Effector memory CD8-positive, alpha-beta T cell (primary cell): ENCODE data around the gene EVI5.
A peak's percentile ranks its signal among the peaks of the same experiment; 100 is the strongest.
"Not testable (repeated sequence)": the region's sequence is repeated elsewhere in the genome, so short reads cannot be mapped to it uniquely, and the experiment has no call there.

Source experiments
- ATAC-seq: fragments of 150-1000 bp; cut with Tn5 transposase; replicated peaks from 2 replicates; pipeline ENCODE4 v1.10.0; 2021; ENCODE audit warnings: mild to moderate bottlenecking, moderate library complexity
- DNase-seq, 3 experiments: peaks; one replicate each; pipeline ENCODE4 v3.0.0; 2021
- H3K27ac Mint-ChIP-seq, 2 donors: one replicate each; pipeline ENCODE4 v1.8.0; 2022; ENCODE audit warnings: mild to moderate bottlenecking in 2 of 2, mixed read lengths in 2 of 2, moderate library complexity in 2 of 2
- H3K27me3 Mint-ChIP-seq, 2 donors: one replicate each; pipeline ENCODE4 v1.8.0; 2022; ENCODE audit warnings: mixed read lengths in 2 of 2
- H3K36me3 Mint-ChIP-seq: one replicate; pipeline ENCODE4 v1.8.0; 2022; ENCODE audit warnings: mild to moderate bottlenecking, moderate library complexity, mixed read lengths; ENCODE audit not compliant: insufficient read depth
- H3K4me1 Mint-ChIP-seq, 2 donors: one replicate each; pipeline ENCODE4 v1.8.0; 2022; ENCODE audit warnings: low read depth in 2 of 2, mixed read lengths in 2 of 2
- H3K4me3 Mint-ChIP-seq, 2 donors: one replicate each; pipeline ENCODE4 v1.8.0; 2022; ENCODE audit warnings: mild to moderate bottlenecking in 2 of 2, mixed read lengths in 2 of 2, moderate library complexity in 2 of 2
- H3K9me3 Mint-ChIP-seq, 2 donors: one replicate each; pipeline ENCODE4 v1.8.0; 2022; ENCODE audit warnings: mixed read lengths in 2 of 2

EVI5 gene

GRCh38 chr1:92784021-92784638, 778 bp downstream of the EVI5 start:
- Mint-ChIP-seq H3K27me3 (peaks cover 46 to 68% of the 10 kb centered on the region in 2 donors), H3K4me1 (peaks cover 16 to 19% of the 10 kb centered on the region in 2 donors), H3K9me3 (no peaks in the 10 kb centered on the region), H3K27ac (no peak overlapping the region), H3K36me3 (peaks cover 8% of the 10 kb centered on the region), H3K4me3 (peak overlapping the region; percentile 74 to 78)
- ATAC-seq (peak; percentile 53), DNase-seq (peak; percentile 20 to 29 (median 25))

DNA sequence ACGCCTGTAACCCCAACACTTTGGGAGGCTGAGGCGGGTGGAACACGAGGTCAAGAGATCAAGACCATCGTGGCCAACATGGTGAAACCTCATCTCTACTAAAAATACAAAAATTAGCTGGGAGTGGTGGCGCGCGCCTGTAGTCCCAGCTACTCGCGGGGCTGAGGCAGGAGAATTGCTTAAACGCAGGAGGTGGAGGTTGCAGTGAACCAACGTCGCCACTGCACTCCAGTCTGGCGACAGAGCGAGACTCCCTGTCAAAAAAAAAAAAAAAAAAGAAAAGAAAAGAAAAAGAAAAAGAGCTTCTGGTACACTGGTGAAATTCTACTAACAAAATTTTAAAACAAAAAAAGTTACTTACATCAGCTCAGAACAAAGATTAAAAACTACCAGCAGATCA, 1.4 kb downstream of the EVI5 start:
- not testable (repeated sequence) for H3K36me3 Mint-ChIP-seq, ATAC-seq, H3K9me3 Mint-ChIP-seq, DNase-seq, H3K27ac Mint-ChIP-seq
- Mint-ChIP-seq H3K4me1 (peaks cover 16 to 19% of the 10 kb centered on the region in 2 donors), H3K4me3 (peak overlapping the region; percentile 74 to 78), H3K27me3 (peaks cover 52 to 73% of the 10 kb centered on the region in 2 donors)

DNA sequence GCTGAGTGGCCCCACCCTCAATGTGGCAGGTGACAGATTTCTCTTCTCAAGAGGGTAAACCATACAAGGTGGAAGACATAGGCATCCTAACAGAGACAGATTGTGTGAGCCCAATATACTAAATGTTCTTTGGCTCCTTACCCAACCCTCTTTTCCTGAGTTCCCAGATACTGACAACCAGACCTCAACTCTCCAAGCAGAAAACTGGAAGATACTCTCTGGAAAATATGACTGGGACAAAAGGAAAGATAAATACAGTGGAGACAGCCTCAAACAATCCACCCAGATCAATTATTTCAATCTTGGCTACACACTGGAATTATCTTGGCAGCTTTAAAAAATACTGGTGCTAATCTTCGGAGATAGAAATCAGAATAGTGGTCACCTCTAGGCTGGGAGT, 6.5 kb downstream of the EVI5 start:
- ATAC-seq (no peak), DNase-seq (no peak)
- Mint-ChIP-seq H3K27me3 (peaks cover 45 to 66% of the 10 kb centered on the region in 2 donors), H3K27ac (no peak overlapping the region), H3K4me3 (no peak overlapping the region), H3K9me3 (no peaks in the 10 kb centered on the region), H3K36me3 (peaks cover 4% of the 10 kb centered on the region), H3K4me1 (peaks cover 0 to 2% of the 10 kb centered on the region in 2 donors)

DNA sequence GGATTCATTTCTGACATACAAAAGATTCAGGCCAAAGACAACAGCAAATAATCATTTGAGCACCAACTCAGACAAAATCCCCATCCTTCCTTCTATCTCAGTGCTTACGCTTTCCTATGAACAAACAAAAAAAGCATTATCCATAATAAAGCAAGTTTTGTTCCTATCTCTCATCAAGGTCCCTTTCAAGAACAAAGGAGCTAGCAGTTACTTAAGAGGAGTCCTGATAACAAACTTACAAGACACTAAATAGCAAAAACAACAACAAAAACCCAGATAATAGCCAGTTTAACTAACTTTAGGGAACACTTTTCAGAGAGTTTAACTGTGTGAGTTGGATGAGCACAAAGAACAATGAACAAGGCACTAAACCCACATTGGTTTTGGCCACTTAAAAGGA, 10.5 kb downstream of the EVI5 start:
- ATAC-seq (no peak), DNase-seq (no peak)
- Mint-ChIP-seq H3K27me3 (peaks cover 28 to 44% of the 10 kb centered on the region in 2 donors), H3K4me3 (no peak overlapping the region), H3K36me3 (peaks cover 4% of the 10 kb centered on the region), H3K27ac (no peak overlapping the region), H3K4me1 (no peaks in the 10 kb centered on the region), H3K9me3 (no peaks in the 10 kb centered on the region)

DNA sequence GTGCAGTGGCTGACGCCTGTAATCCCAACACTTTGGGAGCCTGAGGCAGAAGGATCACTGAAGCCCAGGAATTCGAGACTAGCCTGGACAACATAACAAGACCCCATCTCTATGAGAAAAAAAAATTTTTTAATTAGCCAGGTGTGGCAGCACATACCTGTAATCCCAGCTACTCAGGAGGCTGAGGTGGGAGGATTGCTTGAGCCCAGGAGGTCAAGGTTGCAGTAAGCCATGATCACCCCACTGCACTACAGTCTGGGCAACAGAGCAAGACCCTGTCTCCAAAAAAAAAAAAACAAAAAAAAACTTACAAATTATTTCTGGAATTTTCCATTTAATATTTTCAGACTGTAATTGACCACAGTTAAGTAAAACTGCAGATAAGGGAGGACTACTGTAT, 11.2 kb downstream of the EVI5 start:
- H3K9me3 Mint-ChIP-seq, H3K4me3 Mint-ChIP-seq, H3K27ac Mint-ChIP-seq, H3K36me3 Mint-ChIP-seq, DNase-seq, H3K4me1 Mint-ChIP-seq, ATAC-seq: not testable (repeated sequence)
- peaks cover 25 to 37% of the 10 kb centered on the region in 2 donors for H3K27me3 Mint-ChIP-seq

DNA sequence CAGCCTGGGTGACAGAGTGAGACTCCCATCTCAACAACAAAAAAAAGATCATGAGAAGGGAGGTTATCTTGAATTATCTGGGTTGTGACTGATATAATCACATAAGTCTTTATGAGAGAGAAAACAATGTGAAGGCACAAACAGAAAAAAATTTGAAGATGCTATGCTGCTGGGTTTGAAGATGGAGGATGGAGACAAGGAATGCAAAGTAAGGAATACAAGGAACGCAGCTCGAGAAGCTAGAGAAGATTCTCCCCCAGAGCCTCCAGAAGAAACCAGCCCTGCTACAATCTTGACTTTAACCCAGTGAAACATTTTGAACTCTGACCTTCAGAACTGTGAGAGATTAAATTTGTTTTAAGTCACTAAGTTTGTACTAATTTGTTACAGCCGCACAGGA, 15.1 kb downstream of the EVI5 start:
- no peaks in the 10 kb centered on the region for H3K36me3 Mint-ChIP-seq
- H3K4me3 Mint-ChIP-seq = no peak overlapping the region
- H3K27me3 Mint-ChIP-seq = peaks cover 13 to 19% of the 10 kb centered on the region in 2 donors
- H3K9me3 Mint-ChIP-seq = peaks cover 0 to 3% of the 10 kb centered on the region in 2 donors
- H3K4me1 Mint-ChIP-seq = no peaks in the 10 kb centered on the region
- ATAC-seq (no peak), DNase-seq (no peak)
- H3K27ac Mint-ChIP-seq = no peak overlapping the region

DNA sequence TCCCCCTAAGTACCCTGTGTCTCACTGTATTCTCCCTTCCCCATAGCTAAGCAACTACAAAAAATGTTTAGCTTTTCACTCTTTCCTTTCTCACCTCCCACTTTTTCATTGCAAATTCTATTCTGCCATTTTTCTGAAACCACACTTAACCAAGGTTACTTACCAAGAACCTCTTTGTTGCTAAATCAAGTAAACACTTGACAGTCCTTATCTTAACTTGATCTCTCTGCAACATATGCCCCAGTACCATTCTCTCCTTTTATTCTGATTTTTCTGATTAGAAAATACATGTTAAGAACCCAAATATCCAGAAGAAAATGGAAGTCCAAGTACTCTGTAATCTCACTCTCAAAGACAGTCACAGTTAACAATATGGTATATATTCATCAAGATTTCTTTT, 16.0 kb downstream of the EVI5 start:
- Mint-ChIP-seq H3K9me3 (peaks cover 0 to 3% of the 10 kb centered on the region in 2 donors), H3K4me3 (no peak overlapping the region), H3K27me3 (peaks cover 10 to 13% of the 10 kb centered on the region in 2 donors), H3K36me3 (no peaks in the 10 kb centered on the region), H3K4me1 (no peaks in the 10 kb centered on the region), H3K27ac (no peak overlapping the region)
- DNase-seq = no peak
- no peak for ATAC-seq

DNA sequence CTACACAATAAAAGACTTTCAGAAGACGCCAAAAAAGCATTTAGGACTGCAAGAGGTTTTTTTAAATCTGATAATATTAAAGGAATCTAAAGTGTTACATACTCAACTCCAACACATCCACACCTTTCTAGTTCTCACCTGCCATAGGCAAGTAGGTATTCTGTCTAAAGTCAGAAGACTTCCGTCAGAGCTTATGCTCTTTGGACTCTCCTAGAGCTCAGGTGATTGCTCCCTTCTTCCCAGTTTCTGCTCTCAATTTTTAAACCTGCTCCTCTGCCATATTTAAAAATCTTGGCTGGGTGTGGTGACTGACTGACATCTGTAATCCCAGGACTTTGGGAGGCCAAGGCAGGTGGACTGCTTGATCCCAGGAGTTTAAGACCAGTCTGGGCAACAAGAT, 16.6 kb downstream of the EVI5 start:
- Mint-ChIP-seq H3K4me3 (no peak overlapping the region), H3K36me3 (no peaks in the 10 kb centered on the region), H3K4me1 (no peaks in the 10 kb centered on the region), H3K27me3 (peaks cover 10 to 13% of the 10 kb centered on the region in 2 donors), H3K27ac (no peak overlapping the region), H3K9me3 (peaks cover 0 to 3% of the 10 kb centered on the region in 2 donors)
- ATAC-seq = no peak
- no peak for DNase-seq

GRCh38 chr1:92764116-92764515, 20.8 kb downstream of the EVI5 start:
- H3K27ac Mint-ChIP-seq = no peak overlapping the region
- ATAC-seq = no peak
- no peak for DNase-seq
- H3K27me3 Mint-ChIP-seq = peaks cover 0 to 6% of the 10 kb centered on the region in 2 donors
- no peaks in the 10 kb centered on the region for H3K4me1 Mint-ChIP-seq
- H3K36me3 Mint-ChIP-seq = no peaks in the 10 kb centered on the region
- H3K9me3 Mint-ChIP-seq = peaks cover 0 to 3% of the 10 kb centered on the region in 2 donors
- H3K4me3 Mint-ChIP-seq = no peak overlapping the region

GRCh38 chr1:92762355-92762754, 22.6 kb downstream of the EVI5 start:
- Mint-ChIP-seq H3K4me3 (no peak overlapping the region), H3K27ac (no peak overlapping the region), H3K4me1 (no peaks in the 10 kb centered on the region), H3K27me3 (no peaks in the 10 kb centered on the region), H3K36me3 (no peaks in the 10 kb centered on the region), H3K9me3 (no peaks in the 10 kb centered on the region)
- DNase-seq (no peak), ATAC-seq (no peak)

GRCh38 chr1:92759361-92759760, 25.5 kb downstream of the EVI5 start:
- ATAC-seq (no peak), DNase-seq (no peak)
- no peaks in the 10 kb centered on the region for H3K4me1 Mint-ChIP-seq
- H3K36me3 Mint-ChIP-seq = no peaks in the 10 kb centered on the region
- no peak overlapping the region for H3K27ac Mint-ChIP-seq
- no peaks in the 10 kb centered on the region for H3K9me3 Mint-ChIP-seq
- H3K4me3 Mint-ChIP-seq = no peak overlapping the region
- peaks cover 0 to 15% of the 10 kb centered on the region in 2 donors for H3K27me3 Mint-ChIP-seq

DNA sequence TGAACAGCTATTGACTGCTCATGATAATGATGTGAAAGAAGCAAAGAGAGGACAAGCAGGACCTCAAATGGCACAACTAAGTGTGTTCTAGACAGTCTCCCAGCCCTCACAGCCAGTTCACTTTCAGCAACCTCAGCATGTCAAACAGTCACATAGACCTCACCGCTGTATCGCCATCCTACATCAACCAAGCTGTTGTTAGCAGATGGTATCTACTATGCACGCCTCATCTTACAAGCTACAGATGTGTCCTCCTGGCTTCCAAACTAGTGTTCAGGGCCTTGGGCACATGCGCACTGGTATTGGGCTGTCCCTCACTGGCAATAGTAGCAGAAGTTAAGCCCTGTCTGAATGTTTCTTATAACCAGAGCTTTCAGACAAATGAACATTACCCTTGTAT, 28.4 kb downstream of the EVI5 start:
- ATAC-seq (no peak), DNase-seq (no peak)
- no peaks in the 10 kb centered on the region for H3K4me1 Mint-ChIP-seq
- H3K9me3 Mint-ChIP-seq = no peaks in the 10 kb centered on the region
- H3K36me3 Mint-ChIP-seq = no peaks in the 10 kb centered on the region
- no peak overlapping the region for H3K27ac Mint-ChIP-seq
- H3K4me3 Mint-ChIP-seq = no peak overlapping the region
- peaks cover 0 to 31% of the 10 kb centered on the region in 2 donors for H3K27me3 Mint-ChIP-seq

DNA sequence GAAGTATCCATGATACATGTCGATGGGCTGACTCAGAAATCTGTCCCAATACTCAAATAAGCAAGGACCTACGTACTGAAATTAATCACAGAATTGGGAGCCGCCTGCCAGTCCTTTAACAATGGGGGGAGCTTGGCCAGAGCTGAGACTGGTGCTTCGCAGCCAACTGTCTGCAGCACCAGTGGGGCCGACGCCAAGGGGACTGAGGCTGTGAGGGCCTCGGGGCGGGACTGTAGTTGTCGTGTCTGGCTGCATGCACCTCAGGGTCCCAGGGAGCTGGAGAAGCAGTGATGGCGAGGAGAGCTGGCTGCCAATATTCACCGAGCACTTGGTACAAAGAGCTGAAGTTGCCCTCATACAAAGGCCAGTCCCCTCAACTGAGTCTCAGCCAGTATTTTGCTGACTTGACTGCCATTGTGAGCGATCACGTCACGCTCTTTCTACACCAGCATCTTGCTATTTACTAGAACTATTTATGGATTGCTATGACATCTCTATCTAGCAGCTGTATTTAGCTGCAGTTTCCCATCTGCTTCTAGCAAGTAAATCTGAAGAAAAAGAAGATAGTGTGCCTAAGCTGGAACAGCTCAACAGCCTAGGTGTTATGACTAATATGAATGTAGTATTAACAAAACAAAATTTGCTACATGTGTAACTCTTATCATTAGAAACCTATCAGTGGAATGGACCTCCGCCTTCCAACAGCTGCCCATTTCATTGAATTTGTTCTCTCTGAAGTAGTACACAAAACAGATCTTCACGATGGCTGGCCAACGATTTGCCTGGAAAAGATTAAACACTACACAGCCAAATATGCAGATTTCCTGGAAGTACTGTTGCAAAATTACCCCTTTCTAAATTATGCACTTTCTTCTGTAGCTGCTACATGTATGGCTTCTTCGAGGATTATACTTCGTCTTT, 29.1 kb downstream of the EVI5 start:
- no peaks in the 10 kb centered on the region for H3K9me3 Mint-ChIP-seq
- H3K4me1 Mint-ChIP-seq = no peaks in the 10 kb centered on the region
- no peak overlapping the region for H3K27ac Mint-ChIP-seq
- H3K27me3 Mint-ChIP-seq = peaks cover 0 to 34% of the 10 kb centered on the region in 2 donors
- ATAC-seq (no peak), DNase-seq (no peak)
- H3K36me3 Mint-ChIP-seq = no peaks in the 10 kb centered on the region
- H3K4me3 Mint-ChIP-seq = no peak overlapping the region

GRCh38 chr1:92754719-92755050, 30.2 kb downstream of the EVI5 start:
- Mint-ChIP-seq H3K27ac (no peak overlapping the region), H3K4me1 (no peaks in the 10 kb centered on the region), H3K4me3 (no peak overlapping the region), H3K9me3 (no peaks in the 10 kb centered on the region), H3K27me3 (peaks cover 0 to 38% of the 10 kb centered on the region in 2 donors), H3K36me3 (no peaks in the 10 kb centered on the region)
- no peak for DNase-seq
- no peak for ATAC-seq
